PC-9 (cell line): Measurements from ENCODE around the gene RCE1.

Experiments used
- EZH2 ChIP-seq: fragments of 200-600 bp; sonication (generic); IDR thresholded peaks from 2 replicates; pipeline ENCODE4 v1.8.0; 2017; ENCODE audit warnings: antibody characterized with exemption, low read depth
- TF ChIP-seq, protein P1 (sequence below): fragments of 200-600 bp; sonication (generic); conservative IDR thresholded peaks from 2 replicates; pipeline ENCODE4 v1.6.1; 2017; ENCODE audit warnings: mixed run types, antibody characterized with exemption, mild to moderate bottlenecking, moderate library complexity

- TF ChIP-seq, protein P1, sequence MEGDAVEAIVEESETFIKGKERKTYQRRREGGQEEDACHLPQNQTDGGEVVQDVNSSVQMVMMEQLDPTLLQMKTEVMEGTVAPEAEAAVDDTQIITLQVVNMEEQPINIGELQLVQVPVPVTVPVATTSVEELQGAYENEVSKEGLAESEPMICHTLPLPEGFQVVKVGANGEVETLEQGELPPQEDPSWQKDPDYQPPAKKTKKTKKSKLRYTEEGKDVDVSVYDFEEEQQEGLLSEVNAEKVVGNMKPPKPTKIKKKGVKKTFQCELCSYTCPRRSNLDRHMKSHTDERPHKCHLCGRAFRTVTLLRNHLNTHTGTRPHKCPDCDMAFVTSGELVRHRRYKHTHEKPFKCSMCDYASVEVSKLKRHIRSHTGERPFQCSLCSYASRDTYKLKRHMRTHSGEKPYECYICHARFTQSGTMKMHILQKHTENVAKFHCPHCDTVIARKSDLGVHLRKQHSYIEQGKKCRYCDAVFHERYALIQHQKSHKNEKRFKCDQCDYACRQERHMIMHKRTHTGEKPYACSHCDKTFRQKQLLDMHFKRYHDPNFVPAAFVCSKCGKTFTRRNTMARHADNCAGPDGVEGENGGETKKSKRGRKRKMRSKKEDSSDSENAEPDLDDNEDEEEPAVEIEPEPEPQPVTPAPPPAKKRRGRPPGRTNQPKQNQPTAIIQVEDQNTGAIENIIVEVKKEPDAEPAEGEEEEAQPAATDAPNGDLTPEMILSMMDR: no peak
- no peak for TF ChIP-seq EZH2
Measured at GRCh38 chr11:66886671-66887221, 43.5 kb downstream of the RCE1 start.
